DND-41 (cell line): ENCODE measurements around the gene ASAH2.
"Not testable (repeated sequence)": the region's sequence is repeated elsewhere in the genome, so short reads cannot be mapped to it uniquely, and the experiment has no call there.

Source experiments
- ATAC-seq: fragments of 200-7000 bp; cut with Tn5 transposase; 3 replicates; pipeline ENCODE4 v1.9.1; 2021; ENCODE audit warnings: low read depth; ENCODE audit not compliant: insufficient read depth
- DNase-seq: peaks from one replicate; pipeline ENCODE4 v3.0.0-alpha.2; 2020
- H2AFZ ChIP-seq: 2 replicates; pipeline ENCODE4 v1.6.0; 2012; ENCODE audit warnings: low read depth, low read length
- H3K27ac ChIP-seq: 2 replicates; pipeline ENCODE4 v1.5.1; 2012; ENCODE audit warnings: low read length, inconsistent platforms
- H3K27me3 ChIP-seq: fragments of 200-600 bp; sonication (generic); 2 replicates; pipeline ENCODE4 v1.6.0; 2012; ENCODE audit warnings: low read length, mild to moderate bottlenecking, inconsistent platforms; ENCODE audit not compliant: insufficient read depth, poor library complexity
- H3K36me3 ChIP-seq: 2 replicates; pipeline ENCODE4 v1.5.1; 2012; ENCODE audit warnings: low read length, inconsistent platforms; ENCODE audit not compliant: insufficient read depth
- H3K4me1 ChIP-seq: 2 replicates; pipeline ENCODE4 v1.5.1; 2012; ENCODE audit warnings: mild to moderate bottlenecking, low read length; ENCODE audit not compliant: insufficient read depth
- H3K4me2 ChIP-seq: 2 replicates; pipeline ENCODE4 v1.6.0; 2012; ENCODE audit warnings: mild to moderate bottlenecking, moderate library complexity, low read length, inconsistent platforms; ENCODE audit not compliant: insufficient read depth
- H3K4me3 ChIP-seq, 2 experiments: fragments of 200-600 bp in 1 of 2; shearing (Covaris generic) in 1 of 2; 2 replicates each; pipeline ENCODE4 v1.5.1; 2012 to 2016; ENCODE audit warnings: inconsistent platforms in 2 of 2, low read length in 2 of 2, mild to moderate bottlenecking in 2 of 2, low read depth in 1 of 2, moderate library complexity in 1 of 2
- H3K79me2 ChIP-seq: 2 replicates; pipeline ENCODE4 v1.6.0; 2012; ENCODE audit warnings: low read length, inconsistent platforms; ENCODE audit not compliant: insufficient read depth
- H3K9ac ChIP-seq: 2 replicates; pipeline ENCODE4 v1.6.0; 2012; ENCODE audit warnings: low read depth, mild to moderate bottlenecking, inconsistent platforms, low read length, moderate library complexity
- H3K9me3 ChIP-seq: 2 replicates; pipeline ENCODE4 v1.5.1; 2012; ENCODE audit warnings: low read length, moderate library complexity, mild to moderate bottlenecking, inconsistent platforms; ENCODE audit not compliant: insufficient read depth, severe bottlenecking
- H4K20me1 ChIP-seq: 2 replicates; pipeline ENCODE4 v1.6.0; 2012; ENCODE audit warnings: low read length; ENCODE audit not compliant: insufficient read depth
- EZH2 ChIP-seq: IDR thresholded peaks from 3 replicates; pipeline ENCODE4 v1.6.1; 2012; ENCODE audit warnings: borderline replicate concordance, low read depth, mild to moderate bottlenecking, moderate library complexity, low read length, inconsistent platforms; ENCODE audit not compliant: severe bottlenecking
- TF ChIP-seq, protein P1 (sequence below): IDR thresholded peaks from 2 replicates; pipeline ENCODE4 v1.5.1; 2012; ENCODE audit warnings: borderline replicate concordance, low read length, moderate library complexity, mild to moderate bottlenecking; ENCODE audit not compliant: poor library complexity, severe bottlenecking; ENCODE audit errors: extremely low read depth

Gene ASAH2

DNA sequence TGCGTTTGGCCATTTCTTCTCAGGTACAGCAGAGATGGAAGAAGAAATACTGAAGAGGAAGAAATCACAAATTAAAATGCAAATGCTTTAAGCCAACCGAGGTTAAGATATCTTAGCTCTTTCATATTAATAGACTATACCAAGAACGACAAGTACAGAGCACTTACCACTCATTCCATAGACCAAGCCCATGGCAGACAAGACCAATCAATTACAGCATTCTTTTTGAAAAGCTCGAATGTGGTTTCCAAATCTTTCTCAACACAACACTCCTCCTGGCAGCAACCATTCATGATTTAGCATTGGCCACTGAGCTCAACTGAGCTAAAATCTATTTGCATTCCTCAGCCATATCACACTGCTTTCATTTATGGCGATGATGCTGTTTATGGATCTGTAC, 2.7 kb downstream of the ASAH2 start:
- Histone ChIP-seq H3K4me1 (no peaks in the 10 kb centered on the region), H4K20me1 (no peaks in the 10 kb centered on the region), H3K79me2 (no peaks in the 10 kb centered on the region), H3K27me3 (peaks cover 6% of the 10 kb centered on the region), H3K27ac (no peak overlapping the region), H3K9me3 (no peaks in the 10 kb centered on the region), H3K9ac (no peak overlapping the region), H2AFZ (no peak overlapping the region), H3K4me2 (no peak overlapping the region), H3K4me3 (no peak overlapping the region), H3K36me3 (no peaks in the 10 kb centered on the region)
- TF ChIP-seq, protein P1, sequence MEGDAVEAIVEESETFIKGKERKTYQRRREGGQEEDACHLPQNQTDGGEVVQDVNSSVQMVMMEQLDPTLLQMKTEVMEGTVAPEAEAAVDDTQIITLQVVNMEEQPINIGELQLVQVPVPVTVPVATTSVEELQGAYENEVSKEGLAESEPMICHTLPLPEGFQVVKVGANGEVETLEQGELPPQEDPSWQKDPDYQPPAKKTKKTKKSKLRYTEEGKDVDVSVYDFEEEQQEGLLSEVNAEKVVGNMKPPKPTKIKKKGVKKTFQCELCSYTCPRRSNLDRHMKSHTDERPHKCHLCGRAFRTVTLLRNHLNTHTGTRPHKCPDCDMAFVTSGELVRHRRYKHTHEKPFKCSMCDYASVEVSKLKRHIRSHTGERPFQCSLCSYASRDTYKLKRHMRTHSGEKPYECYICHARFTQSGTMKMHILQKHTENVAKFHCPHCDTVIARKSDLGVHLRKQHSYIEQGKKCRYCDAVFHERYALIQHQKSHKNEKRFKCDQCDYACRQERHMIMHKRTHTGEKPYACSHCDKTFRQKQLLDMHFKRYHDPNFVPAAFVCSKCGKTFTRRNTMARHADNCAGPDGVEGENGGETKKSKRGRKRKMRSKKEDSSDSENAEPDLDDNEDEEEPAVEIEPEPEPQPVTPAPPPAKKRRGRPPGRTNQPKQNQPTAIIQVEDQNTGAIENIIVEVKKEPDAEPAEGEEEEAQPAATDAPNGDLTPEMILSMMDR: no peak
- TF ChIP-seq EZH2: no peak
- DNase-seq (no peak), ATAC-seq (no peak)

DNA sequence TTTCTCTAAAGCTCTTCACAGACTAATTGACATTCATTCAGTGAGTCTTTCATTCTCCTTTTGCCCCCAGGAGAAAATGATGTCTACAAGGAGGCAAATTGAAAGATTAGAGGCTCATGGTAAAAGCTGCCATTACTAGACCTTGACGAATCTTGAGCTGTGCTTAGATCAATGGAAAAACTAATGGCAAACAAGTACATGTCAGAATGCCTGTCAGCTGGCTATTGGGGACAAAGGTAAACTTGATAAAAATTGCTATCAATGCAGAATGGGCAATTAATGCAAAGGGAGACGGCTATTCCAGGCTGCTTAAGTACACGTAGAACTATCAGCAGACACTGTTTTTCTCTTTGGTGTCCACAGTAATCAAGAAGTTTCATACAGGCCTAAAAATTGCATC, 3.3 kb downstream of the ASAH2 start:
- H3K27me3 ChIP-seq: peaks cover 6% of the 10 kb centered on the region
- H3K79me2 ChIP-seq: no peaks in the 10 kb centered on the region
- ATAC-seq (no peak), DNase-seq (no peak)
- no peak overlapping the region for H2AFZ ChIP-seq
- no peaks in the 10 kb centered on the region for H4K20me1 ChIP-seq
- TF ChIP-seq, protein P1: no peak
- TF ChIP-seq EZH2: no peak
- H3K4me1 ChIP-seq: no peaks in the 10 kb centered on the region
- no peaks in the 10 kb centered on the region for H3K9me3 ChIP-seq
- no peak overlapping the region for H3K27ac ChIP-seq
- H3K4me2 ChIP-seq: no peak overlapping the region
- no peak overlapping the region for H3K9ac ChIP-seq
- H3K36me3 ChIP-seq: no peaks in the 10 kb centered on the region
- H3K4me3 ChIP-seq: no peak overlapping the region

DNA sequence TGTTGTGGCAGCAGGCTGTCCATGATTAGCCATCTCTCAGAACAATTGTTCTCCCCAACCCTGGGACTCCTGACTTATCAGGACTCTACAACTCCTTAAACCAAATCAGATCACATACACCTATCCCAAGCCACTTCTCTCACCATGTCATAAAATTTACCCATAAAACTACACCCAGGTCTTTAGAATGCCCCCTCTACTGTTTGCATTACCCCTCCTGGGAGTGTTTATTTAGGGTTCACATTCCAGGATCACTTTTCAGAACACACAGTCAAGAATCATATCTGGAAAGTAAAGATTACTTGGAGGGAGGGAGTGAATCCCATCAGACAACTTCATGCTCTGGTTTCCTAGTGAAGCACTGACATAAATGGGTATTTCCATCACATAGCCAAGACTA, 7.1 kb downstream of the ASAH2 start:
- Histone ChIP-seq H3K27me3 (peaks cover 6% of the 10 kb centered on the region), H3K79me2 (no peaks in the 10 kb centered on the region), H4K20me1 (no peaks in the 10 kb centered on the region), H3K9ac (no peak overlapping the region), H3K4me1 (no peaks in the 10 kb centered on the region), H3K4me3 (no peak overlapping the region), H3K27ac (no peak overlapping the region), H3K9me3 (no peaks in the 10 kb centered on the region), H3K36me3 (no peaks in the 10 kb centered on the region), H3K4me2 (no peak overlapping the region), H2AFZ (no peak overlapping the region)
- ATAC-seq (no peak), DNase-seq (no peak)
- TF ChIP-seq EZH2: no peak
- TF ChIP-seq, protein P1: no peak

DNA sequence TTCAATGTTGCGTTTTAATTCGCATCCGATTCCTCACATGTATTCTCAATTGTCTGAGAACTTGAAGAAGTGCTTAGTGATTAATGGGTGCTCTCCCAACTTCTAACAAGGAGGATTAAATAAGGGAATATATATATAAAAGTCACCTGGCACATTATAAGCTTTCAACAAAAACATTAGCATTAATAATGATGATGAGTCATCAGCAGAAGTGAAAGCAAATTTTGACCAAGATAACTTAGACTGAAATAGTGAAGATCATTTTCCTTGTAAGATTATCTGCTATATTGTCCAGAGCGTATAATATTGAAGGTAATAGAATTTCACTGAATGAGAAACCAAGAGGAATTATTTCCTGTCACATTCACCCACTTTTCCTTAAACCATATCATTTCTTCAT, 8.5 kb downstream of the ASAH2 start:
- H3K4me3 ChIP-seq: no peak overlapping the region
- H3K9me3 ChIP-seq: no peaks in the 10 kb centered on the region
- TF ChIP-seq, protein P1: no peak
- TF ChIP-seq EZH2: no peak
- H3K4me1 ChIP-seq: no peaks in the 10 kb centered on the region
- no peak overlapping the region for H3K4me2 ChIP-seq
- no peaks in the 10 kb centered on the region for H3K79me2 ChIP-seq
- H3K9ac ChIP-seq: no peak overlapping the region
- H3K27ac ChIP-seq: no peak overlapping the region
- no peak for DNase-seq
- H2AFZ ChIP-seq: no peak overlapping the region
- ATAC-seq: no peak
- H3K27me3 ChIP-seq: no peaks in the 10 kb centered on the region
- no peaks in the 10 kb centered on the region for H4K20me1 ChIP-seq
- no peaks in the 10 kb centered on the region for H3K36me3 ChIP-seq

DNA sequence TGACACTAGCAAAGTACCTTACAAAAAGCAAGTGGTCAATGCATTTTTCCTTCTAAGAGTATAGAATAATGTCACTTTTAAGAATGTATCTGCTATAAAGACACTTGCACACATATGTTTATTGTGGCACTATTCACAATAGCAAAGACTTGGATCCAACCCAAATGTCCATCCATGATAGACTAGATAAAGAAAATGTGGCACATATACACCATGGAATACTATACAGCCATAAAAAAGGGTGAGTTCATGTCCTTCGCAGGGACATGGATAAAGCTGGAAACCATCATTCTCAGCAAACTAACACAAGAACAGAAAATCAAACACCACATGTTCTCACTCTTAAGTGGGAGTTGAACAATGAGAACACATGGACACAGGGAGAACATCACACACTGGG, 9.8 kb downstream of the ASAH2 start:
- not testable (repeated sequence) for H3K9ac ChIP-seq, ATAC-seq, H2AFZ ChIP-seq, H3K79me2 ChIP-seq, H3K4me1 ChIP-seq, H4K20me1 ChIP-seq, H3K36me3 ChIP-seq, H3K4me2 ChIP-seq, H3K27ac ChIP-seq, H3K4me3 ChIP-seq, DNase-seq, H3K9me3 ChIP-seq, H3K27me3 ChIP-seq
